Endothelial cell of umbilical vein (primary cell): ENCODE results near the gene ANKRD44. TPM values are rescaled to one million over a fixed set of nuclear protein-coding genes. Genes with fewer than 3 reads are reported as not detected.

Experiments used
- BruUV-seq: library from RNA; stranded (reverse); fragments of 400-500 nt; replicated peaks from 2 replicates; lab custom pipeline; 2021; lab: Mats Ljungman, UMichigan
- CTCF ChIA-PET: fragments of 300-600, 350-600 bp; sonication (Branson Sonifier 250); formaldehyde crosslinking; loops from one replicate; lab custom pipeline; 2021; ENCODE audit warnings: antibody characterized with exemption, inconsistent platforms; lab: Charles Lee
- POLR2A ChIA-PET: fragments of 300-600, 350-600 bp; sonication (Branson Sonifier 250); formaldehyde crosslinking; loops from one replicate; lab custom pipeline; 2021; ENCODE audit warnings: antibody characterized with exemption, inconsistent platforms; lab: Charles Lee
- DNase-seq: peaks from one replicate; pipeline ENCODE4 v3.0.0-alpha.2; 2011; ENCODE audit warnings: low read depth, low spot score
- FAIRE-seq: peaks from 2 replicates; lab custom pipeline; 2011; peaks lifted over from hg19 to GRCh38; lab: Jason Lieb, UNC
- H2AFZ ChIP-seq: 2 replicates; pipeline ENCODE4 v1.6.0; 2012; ENCODE audit warnings: low read depth, low read length, control low read depth, inconsistent platforms
- H3K27ac ChIP-seq: 2 replicates; pipeline ENCODE4 v1.5.1; 2011; ENCODE audit warnings: low read depth, mild to moderate bottlenecking, control low read depth, low read length, moderate library complexity; ENCODE audit not compliant: insufficient read depth
- H3K27me3 ChIP-seq, 2 experiments: 2 replicates each; pipeline versions ENCODE4 v1.6.0 to v1.6.1; 2011; ENCODE audit warnings: low read length in 2 of 2, mixed read lengths in 1 of 2; ENCODE audit not compliant: control insufficient read depth in 2 of 2, insufficient read depth in 2 of 2
- H3K36me3 ChIP-seq, 2 experiments: 2 replicates in 1 of 2; 3 replicates in 1 of 2; pipeline ENCODE4 v1.5.1; 2011; ENCODE audit warnings: low read length in 2 of 2, mild to moderate bottlenecking in 1 of 2, moderate library complexity in 1 of 2; ENCODE audit not compliant: control insufficient read depth in 2 of 2, insufficient read depth in 2 of 2; ENCODE audit errors: extremely low read depth in 1 of 2
- H3K4me1 ChIP-seq: 3 replicates; pipeline ENCODE4 v1.5.1; 2011; ENCODE audit warnings: mild to moderate bottlenecking, low read length; ENCODE audit not compliant: control insufficient read depth, insufficient read depth; ENCODE audit errors: extremely low read depth
- H3K4me2 ChIP-seq: 2 replicates; pipeline ENCODE4 v1.6.1; 2011; ENCODE audit warnings: low read length, control low read depth, mixed read lengths; ENCODE audit not compliant: insufficient read depth
- H3K4me3 ChIP-seq, 3 experiments: fragments of 200-600 bp in 1 of 3; sonication (generic), shearing (Covaris generic) in 1 of 3; replicated peaks in 1 of 3; 2 replicates each; pipeline ENCODE4 v1.5.1; 2011 to 2016; ENCODE audit warnings: control low read depth in 3 of 3, low read length in 3 of 3, mild to moderate bottlenecking in 2 of 3, inconsistent platforms in 1 of 3, low read depth in 1 of 3, moderate library complexity in 1 of 3; ENCODE audit not compliant: insufficient read depth in 1 of 3
- H3K79me2 ChIP-seq: 2 replicates; pipeline ENCODE4 v1.6.0; 2012; ENCODE audit warnings: low read length, inconsistent platforms; ENCODE audit not compliant: control insufficient read depth, insufficient read depth
- H3K9ac ChIP-seq: replicated peaks from 2 replicates; pipeline ENCODE3; 2011; ENCODE audit warnings: low read length, control low read depth; ENCODE audit not compliant: insufficient read depth; ENCODE audit errors: extremely low read depth
- H3K9me1 ChIP-seq: replicated peaks from 3 replicates; pipeline ENCODE4 v1.6.0; 2011; ENCODE audit warnings: mild to moderate bottlenecking, low read length; ENCODE audit not compliant: control insufficient read depth, insufficient read depth; ENCODE audit errors: extremely low read depth
- H3K9me3 ChIP-seq: replicated peaks from 2 replicates; pipeline ENCODE4 v1.5.1; 2012; ENCODE audit warnings: low read length, inconsistent platforms; ENCODE audit not compliant: control insufficient read depth, insufficient read depth
- H4K20me1 ChIP-seq: replicated peaks from 2 replicates; pipeline ENCODE3; 2011; ENCODE audit warnings: mild to moderate bottlenecking, low read length; ENCODE audit not compliant: control insufficient read depth, insufficient read depth; ENCODE audit errors: extremely low read depth
- EZH2 ChIP-seq: IDR thresholded peaks from 2 replicates; pipeline ENCODE4 v1.6.1; 2012; ENCODE audit warnings: borderline replicate concordance, low read depth, mild to moderate bottlenecking, moderate library complexity, low read length, inconsistent platforms; ENCODE audit not compliant: severe bottlenecking
- FOS ChIP-seq: IDR thresholded peaks from 2 replicates; pipeline ENCODE4 v1.6.1; 2011; ENCODE audit warnings: mild to moderate bottlenecking, low read length, moderate library complexity, borderline replicate concordance; ENCODE audit not compliant: insufficient read depth
- GATA2 ChIP-seq: IDR thresholded peaks from 2 replicates; pipeline ENCODE4 v1.7.0; 2011; ENCODE audit warnings: low read depth, mild to moderate bottlenecking, moderate library complexity, mixed read lengths, low read length; ENCODE audit not compliant: insufficient read length, insufficient read depth
- JUN ChIP-seq: IDR thresholded peaks from 2 replicates; pipeline ENCODE4 v1.6.1; 2011; ENCODE audit warnings: borderline replicate concordance, low read depth; ENCODE audit not compliant: insufficient read length, insufficient read depth
- MAX ChIP-seq: IDR thresholded peaks from 2 replicates; pipeline ENCODE4 v1.6.1; 2011; ENCODE audit not compliant: insufficient read depth, insufficient read length
- MYC ChIP-seq: IDR thresholded peaks from one replicate; pipeline ENCODE4 v1.6.1; 2011; ENCODE audit warnings: mild to moderate bottlenecking, low read depth, low read length
- POLR2A ChIP-seq: IDR thresholded peaks from 2 replicates; pipeline ENCODE4 v1.6.1; 2012; ENCODE audit warnings: low read depth, mild to moderate bottlenecking, control low read depth, low read length
- POLR2AphosphoS5 ChIP-seq: IDR thresholded peaks from 2 replicates; pipeline ENCODE4 v1.6.1; 2012; ENCODE audit warnings: low read depth, mild to moderate bottlenecking, control low read depth, low read length, moderate library complexity; ENCODE audit not compliant: insufficient read depth
- dilution Hi-C: fragments of 300-500 bp; cut with MboI; formaldehyde crosslinking; loops from one replicate; pipeline ENCODE4 v1.15.0; 2019; ENCODE audit warnings: low sequenced_read_pairs; ENCODE audit not compliant: extremely low pct_ligation_motif_present
- intact Hi-C: fragments of 100-400 bp; cut with micrococcal nuclease; formaldehyde crosslinking; loops from one replicate; pipeline ENCODE4 v1.10.0; 2022
- polyA plus RNA-seq, 4 experiments: library from polyadenylated mRNA; depleted of rRNA in 3 of 4; stranded (reverse) in 3 of 4; unstranded in 1 of 4; fragments of >200 nt; gene quantifications; 2 replicates each; pipeline versions ENCODE4 v1.2.1 to v1.2.3, GENCODE V29; 2011 to 2012; ENCODE audit warnings: missing spikeins in 1 of 4
- total RNA-seq: library from RNA; stranded (reverse); gene quantifications from 2 replicates; pipeline ENCODE4 v1.2.3, GENCODE V29; 2021
- TF ChIP-seq, protein P1 (sequence below), 2 donors: IDR thresholded peaks; 1 replicate in 1 of 2; 2 replicates in 1 of 2; pipeline ENCODE4 v1.5.1; 2011; ENCODE audit warnings: low read length in 2 of 2, mild to moderate bottlenecking in 2 of 2, moderate library complexity in 2 of 2, control low read depth in 1 of 2, inconsistent platforms in 1 of 2, low read depth in 1 of 2; ENCODE audit not compliant: insufficient read depth in 1 of 2; ENCODE audit errors: extremely low read depth in 1 of 2

The ANKRD44 gene
- total and polyA plus RNA-seq, 2 donors (not counting 3 experiments of a cell fraction or from before 2014, with no cell fraction given): 3.4 to 6.1 TPM

DNA sequence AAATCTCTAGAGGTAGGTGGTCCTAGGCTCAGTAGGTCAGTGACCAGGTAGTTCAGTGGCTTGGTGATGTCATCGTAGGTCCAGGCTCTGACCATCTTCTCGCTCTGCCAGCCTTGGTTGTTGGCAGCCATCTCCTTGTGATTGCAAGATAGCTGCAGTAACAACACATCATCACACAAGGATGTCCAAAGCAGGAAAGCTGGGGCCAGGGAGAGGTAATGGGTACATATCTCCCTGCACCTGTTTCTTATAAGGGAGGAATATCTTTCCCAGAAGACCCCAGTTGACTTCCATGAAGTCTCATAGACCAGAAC lies 60.5 kb downstream of the ANKRD44 start:
- Histone ChIP-seq H3K36me3 (no peaks in the 10 kb centered on the region), H3K9me3 (no peaks in the 10 kb centered on the region), H3K9ac (no peak overlapping the region), H3K9me1 (no peaks in the 10 kb centered on the region), H3K4me2 (no peak overlapping the region), H3K79me2 (no peaks in the 10 kb centered on the region), H3K4me3 (no peak overlapping the region), H2AFZ (no peak overlapping the region), H3K27ac (no peak overlapping the region), H4K20me1 (no peaks in the 10 kb centered on the region), H3K4me1 (no peaks in the 10 kb centered on the region), H3K27me3 (no peaks in the 10 kb centered on the region)
- FAIRE-seq (no peak), DNase-seq (no peak)
- TF ChIP-seq JUN (no peak), POLR2AphosphoS5 (no peak)
- ChIA-PET CTCF (interaction anchor here (0.9 kb wide), 1 partner anchor 9 kb away, joined by 3 read pairs; no protein-coding TSS in a partner anchor), POLR2A (no interaction called here)
- no TSS peak for BruUV-seq
- dilution Hi-C loops (no loop called here), intact Hi-C loops (no loop called here)

DNA sequence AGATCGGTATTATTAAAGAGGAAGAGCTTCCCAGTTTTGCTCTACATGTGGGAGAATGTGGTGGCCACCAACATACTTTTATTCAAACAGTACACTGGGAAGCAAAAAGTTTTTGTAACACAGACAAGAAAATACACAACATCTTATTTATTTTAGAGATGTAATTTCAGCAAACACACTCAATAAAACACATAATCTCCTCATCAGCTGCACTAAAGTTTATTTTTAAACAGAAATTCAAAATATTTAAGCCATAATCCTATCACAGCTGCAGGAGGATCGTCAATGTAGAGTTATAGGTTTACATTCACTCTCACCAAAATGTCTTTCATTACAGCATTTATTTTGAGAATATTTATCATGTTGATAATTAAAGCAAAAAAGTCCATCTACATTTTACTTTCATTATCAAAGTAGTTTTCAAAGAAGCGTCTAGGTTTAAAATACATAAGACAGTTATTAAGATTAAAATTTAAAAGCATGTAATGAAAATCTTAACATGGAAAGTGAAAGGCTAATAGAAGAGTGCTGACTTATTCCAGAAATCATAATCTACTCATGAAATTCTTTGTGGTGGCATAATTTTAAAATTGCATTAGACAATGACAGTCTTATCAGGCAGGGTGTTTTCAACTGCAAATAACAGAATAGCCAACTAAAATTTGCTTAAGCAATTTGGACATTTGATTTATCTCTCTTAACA lies 61.0 kb downstream of the ANKRD44 start:
- Histone ChIP-seq H3K4me3 (no peak overlapping the region), H3K36me3 (no peaks in the 10 kb centered on the region), H3K4me1 (no peaks in the 10 kb centered on the region), H3K79me2 (no peaks in the 10 kb centered on the region), H2AFZ (no peak overlapping the region), H3K4me2 (no peak overlapping the region), H3K9me1 (no peaks in the 10 kb centered on the region), H3K27ac (no peak overlapping the region), H3K9me3 (no peaks in the 10 kb centered on the region), H4K20me1 (no peaks in the 10 kb centered on the region), H3K27me3 (no peaks in the 10 kb centered on the region), H3K9ac (no peak overlapping the region)
- TF ChIP-seq EZH2 (no peak), MAX (no peak), GATA2 (no peak), JUN (no peak), FOS (no peak), POLR2AphosphoS5 (no peak), POLR2A (no peak), MYC (no peak)
- TF ChIP-seq, protein P1, sequence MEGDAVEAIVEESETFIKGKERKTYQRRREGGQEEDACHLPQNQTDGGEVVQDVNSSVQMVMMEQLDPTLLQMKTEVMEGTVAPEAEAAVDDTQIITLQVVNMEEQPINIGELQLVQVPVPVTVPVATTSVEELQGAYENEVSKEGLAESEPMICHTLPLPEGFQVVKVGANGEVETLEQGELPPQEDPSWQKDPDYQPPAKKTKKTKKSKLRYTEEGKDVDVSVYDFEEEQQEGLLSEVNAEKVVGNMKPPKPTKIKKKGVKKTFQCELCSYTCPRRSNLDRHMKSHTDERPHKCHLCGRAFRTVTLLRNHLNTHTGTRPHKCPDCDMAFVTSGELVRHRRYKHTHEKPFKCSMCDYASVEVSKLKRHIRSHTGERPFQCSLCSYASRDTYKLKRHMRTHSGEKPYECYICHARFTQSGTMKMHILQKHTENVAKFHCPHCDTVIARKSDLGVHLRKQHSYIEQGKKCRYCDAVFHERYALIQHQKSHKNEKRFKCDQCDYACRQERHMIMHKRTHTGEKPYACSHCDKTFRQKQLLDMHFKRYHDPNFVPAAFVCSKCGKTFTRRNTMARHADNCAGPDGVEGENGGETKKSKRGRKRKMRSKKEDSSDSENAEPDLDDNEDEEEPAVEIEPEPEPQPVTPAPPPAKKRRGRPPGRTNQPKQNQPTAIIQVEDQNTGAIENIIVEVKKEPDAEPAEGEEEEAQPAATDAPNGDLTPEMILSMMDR (IDR thresholded peaks at IDR 0.05; ENCODE audit: extremely low read depth in 1 of 2, insufficient read depth in 1 of 2, low read depth in 1 of 2, low read length in 2 of 2): no peak
- dilution Hi-C loops (no loop called here), intact Hi-C loops (no loop called here)
- ChIA-PET CTCF (no interaction called here), POLR2A (no interaction called here)
- FAIRE-seq: no peak
- no TSS peak for BruUV-seq
- no peak for DNase-seq
